Measurements from ENCODE around the gene ARID1B. TPM values are rescaled to one million over a fixed set of nuclear protein-coding genes. Genes with fewer than 3 reads are reported as not detected.

The ARID1B gene
- total RNA-seq, 1 experiment from 2014 or later = 20.9 TPM

DNA sequence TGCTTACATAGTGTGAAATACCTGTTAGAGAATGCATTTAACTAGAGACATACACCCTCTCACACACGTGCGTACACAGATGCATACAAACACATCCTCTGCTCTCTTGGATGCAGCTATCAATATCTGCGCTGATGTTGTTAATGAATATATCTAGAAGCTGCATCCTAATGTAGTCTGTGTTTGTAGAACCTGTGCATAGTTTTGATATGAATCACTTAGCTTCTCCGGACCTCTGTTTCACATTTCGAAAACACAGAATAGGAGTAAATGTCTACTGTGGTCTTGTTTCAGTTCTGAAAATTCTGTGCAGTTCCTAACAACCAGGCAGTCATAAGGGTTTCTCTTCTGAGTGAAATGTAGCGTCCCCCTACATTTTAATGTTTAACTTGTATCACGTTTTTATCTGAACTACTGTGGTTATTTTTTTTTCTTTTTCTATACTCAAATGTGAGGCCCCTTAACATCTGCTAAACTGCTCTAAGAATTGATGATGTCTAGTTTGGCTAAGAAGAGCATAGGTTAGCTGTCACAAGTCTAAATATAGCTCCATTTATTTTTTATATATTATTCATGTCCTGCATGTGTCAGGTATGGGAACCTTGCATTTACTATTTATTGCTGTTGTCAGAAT is 291.6 kb downstream of the ARID1B start:
- no peak for DNase-seq
- no peaks in the 10 kb centered on the region for H3K27me3 ChIP-seq (ENCODE audit: control insufficient read depth, insufficient read depth, low read length)
- no peak overlapping the region for H3K4me3 ChIP-seq (ENCODE audit: insufficient read depth, low read depth, low read length)
- H3K36me3 ChIP-seq (replicated peaks; ENCODE audit: control insufficient read depth, insufficient read depth, low read length) = no peaks in the 10 kb centered on the region

DNA sequence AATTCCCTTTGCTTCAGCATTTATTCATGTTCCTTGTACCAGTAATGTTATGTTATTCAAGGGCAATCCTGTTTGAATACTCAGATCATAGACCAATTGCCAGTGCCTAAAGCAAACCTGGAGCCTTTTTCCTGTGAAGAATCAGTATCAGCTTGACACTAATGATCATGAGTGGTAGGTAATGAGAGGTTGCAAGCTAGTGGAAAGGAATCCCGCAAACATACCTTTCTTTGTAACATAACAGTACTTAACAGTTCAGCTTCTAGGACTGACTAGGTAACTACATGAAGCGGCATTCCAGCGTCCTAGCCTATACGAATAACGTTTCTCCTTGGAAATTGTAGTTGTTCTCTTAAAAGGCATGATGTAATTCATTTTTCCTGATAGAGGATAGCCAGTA is 292.4 kb downstream of the ARID1B start:
- Histone ChIP-seq H3K36me3 (replicated peaks; ENCODE audit: control insufficient read depth, insufficient read depth, low read length) (no peaks in the 10 kb centered on the region), H3K4me3 (ENCODE audit: insufficient read depth, low read depth, low read length) (no peak overlapping the region), H3K27me3 (ENCODE audit: control insufficient read depth, insufficient read depth, low read length) (no peaks in the 10 kb centered on the region)
- DNase-seq = no peak

DNA sequence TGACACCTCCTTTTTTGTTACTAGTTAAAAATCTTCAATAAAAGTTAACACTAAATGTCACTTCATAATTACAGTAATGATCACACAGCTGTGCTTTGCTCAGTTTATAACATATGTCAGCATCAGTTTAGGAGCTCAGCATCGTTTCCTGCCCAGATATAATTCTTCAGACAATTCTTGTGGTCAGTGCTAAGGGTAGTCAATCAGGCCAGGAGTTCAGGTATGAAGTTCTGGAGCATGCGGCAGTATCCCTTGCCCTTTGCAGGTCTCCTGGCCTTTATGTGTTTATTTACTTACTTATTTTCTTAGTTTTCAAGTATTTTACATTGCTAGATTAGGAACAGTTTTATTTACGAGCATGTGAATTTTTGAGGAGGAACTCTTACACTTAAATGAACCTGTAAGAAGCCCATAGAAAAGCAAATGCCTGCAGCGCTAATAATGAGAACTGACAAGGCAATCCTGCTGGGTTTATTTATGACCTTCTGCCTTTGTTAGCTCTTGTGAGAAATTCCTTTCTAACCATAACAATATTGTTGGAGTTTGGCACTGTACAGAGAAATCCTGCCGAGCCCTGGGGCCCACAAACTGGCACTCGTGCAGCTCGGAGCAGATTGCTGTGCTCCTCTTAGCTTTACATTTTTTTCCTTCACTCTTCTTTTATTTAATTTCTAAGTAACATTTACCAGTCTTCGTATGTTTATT is 293.4 kb downstream of the ARID1B start:
- DNase-seq = no peak
- no peaks in the 10 kb centered on the region for H3K36me3 ChIP-seq (replicated peaks; ENCODE audit: control insufficient read depth, insufficient read depth, low read length)
- no peak overlapping the region for H3K4me3 ChIP-seq (ENCODE audit: insufficient read depth, low read depth, low read length)
- H3K27me3 ChIP-seq (ENCODE audit: control insufficient read depth, insufficient read depth, low read length) = no peaks in the 10 kb centered on the region

DNA sequence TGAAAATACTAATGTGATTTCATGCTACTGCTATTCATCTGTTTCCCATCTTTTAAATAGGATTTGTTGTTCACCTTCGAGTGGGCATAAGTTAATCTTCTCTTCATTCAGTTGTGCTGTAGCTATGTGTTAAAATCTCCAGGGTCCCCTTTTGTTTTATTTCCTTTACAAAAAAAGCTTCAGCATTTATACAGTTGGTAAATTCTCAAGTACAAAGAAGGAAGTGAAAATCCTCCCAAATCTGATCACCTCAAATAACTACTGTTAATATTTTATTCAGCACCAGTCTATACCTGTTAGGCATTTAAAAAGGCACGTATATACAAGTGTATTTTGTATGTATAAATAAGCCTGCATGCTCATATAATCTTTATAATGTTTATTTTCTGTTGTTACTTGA is 294.9 kb downstream of the ARID1B start:
- Histone ChIP-seq H3K27me3 (ENCODE audit: control insufficient read depth, insufficient read depth, low read length) (no peaks in the 10 kb centered on the region), H3K4me3 (ENCODE audit: insufficient read depth, low read depth, low read length) (no peak overlapping the region), H3K36me3 (replicated peaks; ENCODE audit: control insufficient read depth, insufficient read depth, low read length) (no peaks in the 10 kb centered on the region)
- no peak for DNase-seq

DNA sequence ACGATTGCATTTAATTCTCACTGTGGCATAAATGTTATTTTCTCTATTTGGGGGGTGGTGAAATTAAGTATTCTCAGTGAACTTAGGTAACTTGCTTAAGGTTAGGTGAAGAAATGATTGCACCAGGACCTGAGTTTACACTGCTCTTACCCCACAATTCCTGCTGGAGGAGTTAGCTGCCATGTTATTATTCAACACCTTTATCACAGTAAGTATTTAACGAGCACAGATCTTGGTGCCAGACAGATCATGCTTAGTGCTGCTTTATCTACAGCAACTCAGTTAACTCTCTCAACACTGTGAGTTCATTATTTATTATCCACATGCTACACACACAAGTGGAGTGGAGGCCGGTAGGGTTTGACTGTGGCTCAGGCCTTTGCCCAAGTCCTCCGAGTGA is 296.4 kb downstream of the ARID1B start:
- Histone ChIP-seq H3K27me3 (ENCODE audit: control insufficient read depth, insufficient read depth, low read length) (no peaks in the 10 kb centered on the region), H3K4me3 (ENCODE audit: insufficient read depth, low read depth, low read length) (no peak overlapping the region), H3K36me3 (replicated peaks; ENCODE audit: control insufficient read depth, insufficient read depth, low read length) (no peaks in the 10 kb centered on the region)
- DNase-seq = no peak

GRCh38 chr6:157074969-157075368 is 297.8 kb downstream of the ARID1B start:
- no peak for DNase-seq
- no peaks in the 10 kb centered on the region for H3K27me3 ChIP-seq (ENCODE audit: control insufficient read depth, insufficient read depth, low read length)
- H3K4me3 ChIP-seq (ENCODE audit: insufficient read depth, low read depth, low read length) = no peak overlapping the region
- no peaks in the 10 kb centered on the region for H3K36me3 ChIP-seq (replicated peaks; ENCODE audit: control insufficient read depth, insufficient read depth, low read length)

- DNase-seq = no peak
- Histone ChIP-seq H3K36me3 (replicated peaks; ENCODE audit: control insufficient read depth, insufficient read depth, low read length) (no peaks in the 10 kb centered on the region), H3K27me3 (ENCODE audit: control insufficient read depth, insufficient read depth, low read length) (no peaks in the 10 kb centered on the region), H3K4me3 (ENCODE audit: insufficient read depth, low read depth, low read length) (no peak overlapping the region)
Measured at GRCh38 chr6:157075549-157076450, 298.6 kb downstream of the ARID1B start.

DNA sequence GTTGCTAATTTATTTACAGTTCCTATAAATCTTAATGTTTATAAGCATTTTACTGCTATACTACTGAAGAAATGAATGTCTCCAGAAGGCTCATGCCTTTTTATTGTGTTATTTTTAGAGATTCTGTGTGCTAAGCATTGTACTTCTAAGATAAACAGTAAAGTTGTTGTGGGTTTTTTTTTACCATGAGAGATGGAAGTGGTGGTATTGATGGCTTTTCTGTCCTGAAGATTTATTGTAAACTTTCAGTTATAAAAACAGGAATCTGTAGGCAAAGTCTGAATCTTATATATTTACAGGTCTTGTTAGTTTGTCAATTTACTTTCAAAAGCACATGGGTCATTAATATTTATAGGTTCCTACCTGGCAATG is 299.3 kb downstream of the ARID1B start:
- DNase-seq = no peak
- Histone ChIP-seq H3K36me3 (replicated peaks; ENCODE audit: control insufficient read depth, insufficient read depth, low read length) (no peaks in the 10 kb centered on the region), H3K27me3 (ENCODE audit: control insufficient read depth, insufficient read depth, low read length) (no peaks in the 10 kb centered on the region), H3K4me3 (ENCODE audit: insufficient read depth, low read depth, low read length) (no peak overlapping the region)

GRCh38 chr6:157077251-157077650 is 300.1 kb downstream of the ARID1B start:
- Histone ChIP-seq H3K4me3 (ENCODE audit: insufficient read depth, low read depth, low read length) (no peak overlapping the region), H3K27me3 (ENCODE audit: control insufficient read depth, insufficient read depth, low read length) (no peaks in the 10 kb centered on the region), H3K36me3 (replicated peaks; ENCODE audit: control insufficient read depth, insufficient read depth, low read length) (no peaks in the 10 kb centered on the region)
- no peak for DNase-seq

GRCh38 chr6:157078326-157078725 is 301.1 kb downstream of the ARID1B start:
- H3K27me3 ChIP-seq (ENCODE audit: control insufficient read depth, insufficient read depth, low read length) = no peaks in the 10 kb centered on the region
- H3K36me3 ChIP-seq (replicated peaks; ENCODE audit: control insufficient read depth, insufficient read depth, low read length) = no peaks in the 10 kb centered on the region
- no peak overlapping the region for H3K4me3 ChIP-seq (ENCODE audit: insufficient read depth, low read depth, low read length)
- DNase-seq = no peak

DNA sequence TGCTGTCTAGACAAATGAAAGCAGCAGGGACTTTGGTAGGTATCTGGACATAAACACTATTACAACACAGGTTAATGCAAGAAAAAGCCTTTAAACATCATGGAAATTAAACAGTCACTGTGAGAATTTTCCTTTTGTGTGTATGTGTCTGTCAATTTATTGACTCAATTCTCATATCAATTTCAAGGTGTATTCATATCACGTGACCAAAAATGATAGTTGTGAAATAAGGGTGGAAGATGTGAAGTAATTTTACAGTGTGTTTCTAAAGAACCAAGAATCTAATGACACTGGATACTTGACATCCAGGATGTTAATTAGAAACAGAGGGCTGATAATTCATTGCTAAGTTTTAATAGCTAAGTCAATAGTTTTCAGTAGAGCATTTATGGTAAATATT is 302.1 kb downstream of the ARID1B start:
- Histone ChIP-seq H3K4me3 (ENCODE audit: insufficient read depth, low read depth, low read length) (no peak overlapping the region), H3K36me3 (replicated peaks; ENCODE audit: control insufficient read depth, insufficient read depth, low read length) (no peaks in the 10 kb centered on the region), H3K27me3 (ENCODE audit: control insufficient read depth, insufficient read depth, low read length) (no peaks in the 10 kb centered on the region)
- DNase-seq = no peak

- Histone ChIP-seq H3K36me3 (replicated peaks; ENCODE audit: control insufficient read depth, insufficient read depth, low read length) (no peaks in the 10 kb centered on the region), H3K27me3 (ENCODE audit: control insufficient read depth, insufficient read depth, low read length) (no peaks in the 10 kb centered on the region), H3K4me3 (ENCODE audit: insufficient read depth, low read depth, low read length) (no peak overlapping the region)
- no peak for DNase-seq
Measured at GRCh38 chr6:157079771-157080170, 302.6 kb downstream of the ARID1B start.

DNA sequence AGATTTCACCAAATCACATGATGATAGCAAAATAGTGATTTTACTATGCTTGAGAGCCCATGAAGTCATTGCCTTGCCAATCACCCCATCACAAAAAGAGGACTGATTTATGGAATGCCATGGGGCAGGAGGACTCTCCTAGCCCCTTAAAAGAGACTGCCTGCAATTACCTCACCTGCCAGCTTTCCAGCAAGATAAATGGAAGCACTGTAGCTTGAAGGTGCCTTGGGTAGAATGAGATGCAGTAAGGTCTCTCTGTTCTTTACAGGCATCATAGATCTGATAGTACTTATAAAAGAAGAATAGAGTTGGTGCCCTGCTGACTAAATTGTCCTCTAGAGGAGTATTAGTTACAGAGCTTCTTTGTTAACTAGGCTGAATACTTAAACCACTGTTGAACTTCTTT is 303.8 kb downstream of the ARID1B start:
- no peak for DNase-seq
- Histone ChIP-seq H3K36me3 (replicated peaks; ENCODE audit: control insufficient read depth, insufficient read depth, low read length) (no peaks in the 10 kb centered on the region), H3K4me3 (ENCODE audit: insufficient read depth, low read depth, low read length) (no peak overlapping the region), H3K27me3 (ENCODE audit: control insufficient read depth, insufficient read depth, low read length) (no peaks in the 10 kb centered on the region)

DNA sequence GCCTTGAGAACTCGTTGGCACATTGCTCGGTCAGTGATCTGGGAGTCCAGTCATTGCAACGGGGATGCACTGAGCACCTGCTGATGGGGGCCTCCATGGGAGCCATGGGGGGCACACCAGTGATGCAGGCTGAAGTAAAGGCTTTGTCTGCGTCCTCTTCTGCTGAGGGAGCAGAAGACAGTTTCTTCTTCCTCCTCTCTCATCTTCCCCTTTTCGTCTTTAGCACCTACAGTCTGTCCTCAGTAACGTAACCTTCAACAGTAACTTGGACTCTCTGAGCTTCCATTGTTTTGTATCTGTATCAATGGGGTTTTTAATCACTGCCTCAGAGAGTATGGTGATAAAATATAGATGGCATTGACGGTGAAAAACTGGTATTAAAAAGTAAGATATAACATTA is 306.2 kb downstream of the ARID1B start:
- no peak for DNase-seq
- no peaks in the 10 kb centered on the region for H3K36me3 ChIP-seq (replicated peaks; ENCODE audit: control insufficient read depth, insufficient read depth, low read length)
- H3K4me3 ChIP-seq (ENCODE audit: insufficient read depth, low read depth, low read length) = no peak overlapping the region
- H3K27me3 ChIP-seq (ENCODE audit: control insufficient read depth, insufficient read depth, low read length) = no peaks in the 10 kb centered on the region

DNA sequence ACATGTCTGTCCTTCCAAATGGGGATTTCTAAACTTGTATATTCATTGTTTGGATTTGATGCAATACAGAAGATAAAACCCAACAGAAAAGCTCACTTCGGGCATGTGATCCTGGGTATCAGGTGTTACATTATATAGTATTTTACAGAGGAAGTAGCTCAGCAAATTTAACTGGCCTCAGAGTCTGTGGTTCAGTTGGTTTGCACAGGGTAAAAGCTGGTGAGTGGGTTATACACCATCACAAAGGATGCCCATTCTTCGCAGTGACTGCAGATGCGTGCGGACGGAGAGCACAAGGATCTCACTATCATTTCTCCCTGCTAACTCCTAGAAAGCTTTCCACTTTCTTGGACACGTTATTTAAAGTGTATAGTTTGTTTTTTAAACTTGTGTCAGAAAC is 309.5 kb downstream of the ARID1B start:
- Histone ChIP-seq H3K27me3 (ENCODE audit: control insufficient read depth, insufficient read depth, low read length) (no peaks in the 10 kb centered on the region), H3K4me3 (ENCODE audit: insufficient read depth, low read depth, low read length) (no peak overlapping the region), H3K36me3 (replicated peaks; ENCODE audit: control insufficient read depth, insufficient read depth, low read length) (no peaks in the 10 kb centered on the region)
- no peak for DNase-seq
